Ectodermal cell (in vitro differentiated cells): Measurements from ENCODE around the gene MAP4K1.
"Not testable (repeated sequence)": the region's sequence is repeated elsewhere in the genome, so short reads cannot be mapped to it uniquely, and the experiment has no call there.

Source experiments
- H3K27ac ChIP-seq: 2 replicates; pipeline ENCODE4 v1.7.0; 2013; ENCODE audit warnings: mild to moderate bottlenecking, low read depth, low read length; ENCODE audit not compliant: insufficient read depth, poor library complexity, severe bottlenecking
- H3K27me3 ChIP-seq: 2 replicates; pipeline ENCODE4 v1.7.0; 2013; ENCODE audit warnings: mild to moderate bottlenecking, low read length; ENCODE audit not compliant: insufficient read depth, control insufficient read depth, poor library complexity, severe bottlenecking
- H3K36me3 ChIP-seq: one replicate; pipeline ENCODE4 v1.7.0; 2013; ENCODE audit warnings: low read length; ENCODE audit not compliant: control insufficient read depth, insufficient read depth
- H3K4me1 ChIP-seq: one replicate; pipeline ENCODE4 v1.7.0; 2013; ENCODE audit warnings: low read length; ENCODE audit not compliant: control insufficient read depth, insufficient read depth
- H3K4me3 ChIP-seq: 2 replicates; pipeline ENCODE4 v1.7.0; 2013; ENCODE audit warnings: low read depth, low read length, control low read depth; ENCODE audit not compliant: insufficient read depth
- H3K9me3 ChIP-seq: 2 replicates; pipeline ENCODE4 v1.7.0; 2013; ENCODE audit warnings: mild to moderate bottlenecking, low read length, moderate library complexity; ENCODE audit not compliant: control insufficient read depth
- WGBS, 2 experiments: methylation state at CpG; one replicate each; pipeline ENCODE4 v1.1.7; 2013; ENCODE audit warnings: missing lambda C conversion rate in 2 of 2; 5-methylcytosine and 5-hydroxymethylcytosine counted together

The MAP4K1 gene

GRCh38 chr19:38624822-38625221 lies 7.1 kb upstream of the MAP4K1 start:
- Histone ChIP-seq H3K27ac (no peak overlapping the region), H3K4me1 (peaks cover 5% of the 10 kb centered on the region), H3K9me3 (no peaks in the 10 kb centered on the region), H3K36me3 (peaks cover 37% of the 10 kb centered on the region), H3K4me3 (no peak overlapping the region), H3K27me3 (no peaks in the 10 kb centered on the region)
- WGBS, 2 experiments = 95 to 97% methylated on average over 3 of the region's 3 CpGs

GRCh38 chr19:38619361-38620174 lies 1.8 kb upstream of the MAP4K1 start:
- peak overlapping the region; percentile 99 for H3K4me3 ChIP-seq
- no peaks in the 10 kb centered on the region for H3K9me3 ChIP-seq
- peaks cover 11% of the 10 kb centered on the region for H3K4me1 ChIP-seq
- no peak overlapping the region for H3K27ac ChIP-seq
- 21 to 24% methylated on average over 21 of the region's 21 CpGs for WGBS, 2 experiments
- peaks cover 21% of the 10 kb centered on the region for H3K36me3 ChIP-seq
- no peaks in the 10 kb centered on the region for H3K27me3 ChIP-seq

- 5% methylated on average over 64 of the region's 64 CpGs for WGBS, 2 experiments
Measured at GRCh38 chr19:38618590-38619360, 1.0 kb upstream of the MAP4K1 start, which contains the start of gene EIF3K. TSS of gene EIF3K (plus strand) at chr19:38619188. CDS start at chr19:38619269, 81 bp downstream.

GRCh38 chr19:38617283-38617763 lies 430 bp downstream of the MAP4K1 start:
- H3K4me1 ChIP-seq = peaks cover 11% of the 10 kb centered on the region
- 95% methylated on average over 9 of the region's 9 CpGs for WGBS, 2 experiments
- no peaks in the 10 kb centered on the region for H3K27me3 ChIP-seq
- no peak overlapping the region for H3K4me3 ChIP-seq
- peaks cover 14% of the 10 kb centered on the region for H3K36me3 ChIP-seq
- H3K9me3 ChIP-seq = no peaks in the 10 kb centered on the region
- H3K27ac ChIP-seq = no peak overlapping the region

More at GRCh38 chr19:38618590-38619360, 1.0 kb upstream of the MAP4K1 start, which contains the start of gene EIF3K:
- Histone ChIP-seq H3K4me3 (peak within 1 kb of the TSS; percentile 99), H3K4me1 (peaks cover 11% of the 10 kb centered on the region), H3K9me3 (no peaks in the 10 kb centered on the region), H3K27me3 (no peaks in the 10 kb centered on the region), H3K27ac (no peak within 1 kb of the TSS), H3K36me3 (peaks cover 14% of the 10 kb centered on the region)

GRCh38 chr19:38616265-38616664 lies 1.5 kb downstream of the MAP4K1 start:
- Histone ChIP-seq H3K36me3 (peaks cover 8% of the 10 kb centered on the region), H3K4me1 (peaks cover 11% of the 10 kb centered on the region), H3K4me3 (no peak overlapping the region), H3K27me3 (no peaks in the 10 kb centered on the region), H3K9me3 (no peaks in the 10 kb centered on the region), H3K27ac (no peak overlapping the region)
- 94 to 97% methylated on average over 6 of the region's 6 CpGs for WGBS, 2 experiments

GRCh38 chr19:38615007-38615581 lies 2.7 kb downstream of the MAP4K1 start:
- Histone ChIP-seq H3K4me3 (no peak overlapping the region), H3K27ac (no peak overlapping the region), H3K9me3 (no peaks in the 10 kb centered on the region), H3K27me3 (no peaks in the 10 kb centered on the region), H3K4me1 (peaks cover 9% of the 10 kb centered on the region), H3K36me3 (no peaks in the 10 kb centered on the region)
- WGBS, 2 experiments = 79 to 85% methylated on average over 7 of the region's 7 CpGs

GRCh38 chr19:38614289-38614688 lies 3.5 kb downstream of the MAP4K1 start:
- Histone ChIP-seq H3K4me3 (no peak overlapping the region), H3K27me3 (no peaks in the 10 kb centered on the region), H3K9me3 (no peaks in the 10 kb centered on the region), H3K4me1 (peaks cover 6% of the 10 kb centered on the region), H3K36me3 (no peaks in the 10 kb centered on the region), H3K27ac (no peak overlapping the region)
- 84 to 90% methylated on average over 3 of the region's 3 CpGs for WGBS, 2 experiments

GRCh38 chr19:38606131-38606530 lies 11.6 kb downstream of the MAP4K1 start:
- no peaks in the 10 kb centered on the region for H3K36me3 ChIP-seq
- no peak overlapping the region for H3K4me3 ChIP-seq
- no peaks in the 10 kb centered on the region for H3K27me3 ChIP-seq
- H3K4me1 ChIP-seq = no peaks in the 10 kb centered on the region
- H3K27ac ChIP-seq = no peak overlapping the region
- no peaks in the 10 kb centered on the region for H3K9me3 ChIP-seq
- 84 to 85% methylated on average over 6 of the region's 6 CpGs for WGBS, 2 experiments

GRCh38 chr19:38602856-38603255 lies 14.9 kb downstream of the MAP4K1 start:
- WGBS, 2 experiments = 92 to 95% methylated on average over 5 of the region's 5 CpGs
- H3K36me3 ChIP-seq, H3K27ac ChIP-seq, H3K9me3 ChIP-seq, H3K4me1 ChIP-seq, H3K4me3 ChIP-seq, H3K27me3 ChIP-seq: not testable (repeated sequence)

GRCh38 chr19:38599722-38600121 lies 18.0 kb downstream of the MAP4K1 start:
- Histone ChIP-seq H3K27me3 (no peaks in the 10 kb centered on the region), H3K9me3 (no peaks in the 10 kb centered on the region), H3K36me3 (no peaks in the 10 kb centered on the region), H3K27ac (no peak overlapping the region), H3K4me3 (no peak overlapping the region), H3K4me1 (no peaks in the 10 kb centered on the region)
- WGBS, 2 experiments = 91 to 93% methylated on average over 11 of the region's 11 CpGs
